Lower leg skin (tissue), 4 donors: ENCODE data around the gene MPZL2. TPM values are rescaled to one million over a fixed set of nuclear protein-coding genes. Genes with fewer than 3 reads are reported as not detected.

Source experiments
- DNase-seq, 2 donors: peaks; one replicate each; pipeline ENCODE4 v3.0.0-alpha.2; 2019; ENCODE audit warnings: low spot score in 2 of 2
- H3K4me3 ChIP-seq: fragments of 200-600 bp; sonication (generic); 2 replicates; pipeline ENCODE4 v1.5.1; 2017; ENCODE audit warnings: mild to moderate bottlenecking, low read depth; ENCODE audit not compliant: poor library complexity, severe bottlenecking
- POLR2A ChIP-seq, 2 donors: fragments of 450-650 bp; IDR thresholded peaks; one replicate each; pipeline ENCODE4 v1.6.1; 2016 to 2017; ENCODE audit warnings: antibody characterized with exemption in 2 of 2, mild to moderate bottlenecking in 1 of 2, moderate library complexity in 1 of 2
- WGBS, 2 donors: methylation state at CpG; one replicate each; pipeline ENCODE4 v1.1.5; 2018; 5-methylcytosine and 5-hydroxymethylcytosine counted together
- intact Hi-C: fragments of 100-400 bp; cut with DNase I; formaldehyde crosslinking; loops from one replicate; pipeline ENCODE4 v1.15.0; 2023; ENCODE audit warnings: low total_unique reads
- total RNA-seq, 4 donors: library from RNA; depleted of rRNA; stranded (reverse); fragments of >200 nt; gene quantifications; one replicate each; pipeline ENCODE4 v1.1.0, GENCODE V29; 2016
- TF ChIP-seq, protein P1 (sequence below), 3 donors: fragments of 450-650 bp; IDR thresholded peaks; one replicate each; pipeline ENCODE4 v1.5.1; 2016; ENCODE audit warnings: antibody characterized with exemption in 3 of 3, mild to moderate bottlenecking in 3 of 3, moderate library complexity in 2 of 3

The MPZL2 gene
- total RNA-seq, 4 donors from 2014 or later = 46.0 to 59.9 (median 53.5) TPM

DNA sequence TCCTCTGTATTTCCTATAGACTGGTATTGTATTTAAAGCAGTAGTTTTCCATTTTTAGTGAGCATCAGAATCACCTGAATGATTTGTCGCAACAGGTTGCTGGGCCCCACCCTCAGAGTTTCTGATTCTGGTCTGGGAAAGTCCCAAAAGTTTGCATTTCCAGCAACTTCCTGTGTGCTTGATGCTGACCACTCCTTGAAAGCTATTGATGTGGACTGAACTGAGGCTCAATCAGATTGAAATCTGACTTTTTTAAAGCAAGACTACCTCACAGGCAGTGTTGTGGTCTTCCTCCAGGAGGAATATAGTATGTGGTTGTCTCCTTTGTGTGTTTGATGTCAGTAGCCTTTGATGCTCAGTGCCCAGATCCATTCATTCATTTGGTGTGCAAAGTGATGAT, 17.2 kb upstream of the MPZL2 start:
- no peak for DNase-seq
- WGBS, 2 donors = 64 to 65% methylated on average over 1 of the region's 1 CpG
- TF ChIP-seq POLR2A (IDR thresholded peaks at IDR 0.05) = no peak
- TF ChIP-seq, protein P1, sequence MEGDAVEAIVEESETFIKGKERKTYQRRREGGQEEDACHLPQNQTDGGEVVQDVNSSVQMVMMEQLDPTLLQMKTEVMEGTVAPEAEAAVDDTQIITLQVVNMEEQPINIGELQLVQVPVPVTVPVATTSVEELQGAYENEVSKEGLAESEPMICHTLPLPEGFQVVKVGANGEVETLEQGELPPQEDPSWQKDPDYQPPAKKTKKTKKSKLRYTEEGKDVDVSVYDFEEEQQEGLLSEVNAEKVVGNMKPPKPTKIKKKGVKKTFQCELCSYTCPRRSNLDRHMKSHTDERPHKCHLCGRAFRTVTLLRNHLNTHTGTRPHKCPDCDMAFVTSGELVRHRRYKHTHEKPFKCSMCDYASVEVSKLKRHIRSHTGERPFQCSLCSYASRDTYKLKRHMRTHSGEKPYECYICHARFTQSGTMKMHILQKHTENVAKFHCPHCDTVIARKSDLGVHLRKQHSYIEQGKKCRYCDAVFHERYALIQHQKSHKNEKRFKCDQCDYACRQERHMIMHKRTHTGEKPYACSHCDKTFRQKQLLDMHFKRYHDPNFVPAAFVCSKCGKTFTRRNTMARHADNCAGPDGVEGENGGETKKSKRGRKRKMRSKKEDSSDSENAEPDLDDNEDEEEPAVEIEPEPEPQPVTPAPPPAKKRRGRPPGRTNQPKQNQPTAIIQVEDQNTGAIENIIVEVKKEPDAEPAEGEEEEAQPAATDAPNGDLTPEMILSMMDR (IDR thresholded peaks at IDR 0.05) = no peak
- intact Hi-C loops = no loop called here
- no peak overlapping the region for H3K4me3 ChIP-seq

DNA sequence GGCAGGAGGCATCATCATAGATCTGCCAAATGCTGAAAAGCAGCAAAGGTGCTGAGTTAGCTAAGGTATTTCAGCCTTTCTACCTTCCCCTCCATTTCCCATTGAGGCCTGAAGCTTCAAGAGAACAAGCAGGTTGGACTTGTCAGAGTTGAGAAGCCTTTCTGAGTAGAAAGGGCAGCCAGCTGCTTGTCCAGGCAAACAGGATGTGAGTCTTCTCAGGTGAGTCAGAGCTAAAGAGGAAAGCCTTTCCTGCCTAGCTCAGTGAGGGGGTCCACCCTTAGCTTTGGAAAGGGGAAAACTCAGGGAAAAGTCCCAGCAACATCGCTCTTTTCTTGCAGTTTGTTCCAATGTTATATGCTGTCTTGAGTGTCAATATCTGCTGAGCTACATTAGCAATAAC, 13.2 kb upstream of the MPZL2 start:
- no peak overlapping the region for H3K4me3 ChIP-seq
- no peak for DNase-seq
- 64 to 71% methylated on average over 1 of the region's 1 CpG for WGBS, 2 donors
- intact Hi-C loops = no loop called here
- no peak for TF ChIP-seq POLR2A (IDR thresholded peaks at IDR 0.05)
- TF ChIP-seq, protein P1 (IDR thresholded peaks at IDR 0.05) = no peak

DNA sequence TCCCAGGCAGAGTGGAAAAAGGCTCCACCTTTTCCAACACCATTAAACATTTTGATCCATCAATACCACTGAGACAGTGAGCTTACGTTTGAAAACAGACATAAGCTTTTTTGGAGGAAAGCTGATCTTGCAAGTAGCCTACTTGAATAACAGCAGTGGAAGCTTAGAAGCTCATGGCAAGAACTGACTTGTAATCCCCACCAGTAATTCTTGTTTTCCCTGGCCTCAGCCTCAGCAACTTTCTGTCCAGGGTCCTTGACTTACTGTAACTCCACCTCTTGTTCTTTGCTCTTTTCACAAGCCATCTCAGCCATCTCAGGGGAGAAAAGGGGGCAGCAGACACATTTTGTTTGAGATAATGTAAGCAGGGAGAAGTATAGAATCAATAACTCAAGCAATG, 12.3 kb upstream of the MPZL2 start:
- 43 to 45% methylated on average over 1 of the region's 1 CpG for WGBS, 2 donors
- no peak overlapping the region for H3K4me3 ChIP-seq
- intact Hi-C loops = no loop called here
- TF ChIP-seq, protein P1 (IDR thresholded peaks at IDR 0.05) = no peak
- TF ChIP-seq POLR2A (IDR thresholded peaks at IDR 0.05) = no peak
- DNase-seq = no peak

DNA sequence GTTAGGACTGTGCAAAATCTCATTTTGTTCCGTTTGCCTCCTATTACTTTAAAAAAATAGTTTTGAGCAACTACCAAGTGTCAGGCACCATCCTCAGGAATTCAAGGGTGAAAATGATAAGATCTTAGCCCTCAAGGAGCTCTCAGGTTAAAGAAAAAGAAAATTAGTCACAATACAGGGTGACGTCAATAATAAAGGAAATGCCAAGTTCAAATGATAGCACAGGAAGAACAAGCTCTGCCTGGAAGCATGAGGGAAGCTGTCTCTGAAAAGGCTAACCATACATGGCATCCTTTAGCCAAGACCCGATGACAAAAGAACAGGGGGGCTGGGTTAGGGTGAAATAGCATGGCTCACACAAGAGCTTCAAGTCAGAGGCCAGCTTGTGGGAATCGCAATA, 11.1 kb upstream of the MPZL2 start:
- no peak for DNase-seq
- H3K4me3 ChIP-seq = no peak overlapping the region
- TF ChIP-seq, protein P1 (IDR thresholded peaks at IDR 0.05) = no peak
- TF ChIP-seq POLR2A (IDR thresholded peaks at IDR 0.05) = no peak
- 35 to 38% methylated on average over 4 of the region's 4 CpGs for WGBS, 2 donors
- intact Hi-C loops = no loop called here

DNA sequence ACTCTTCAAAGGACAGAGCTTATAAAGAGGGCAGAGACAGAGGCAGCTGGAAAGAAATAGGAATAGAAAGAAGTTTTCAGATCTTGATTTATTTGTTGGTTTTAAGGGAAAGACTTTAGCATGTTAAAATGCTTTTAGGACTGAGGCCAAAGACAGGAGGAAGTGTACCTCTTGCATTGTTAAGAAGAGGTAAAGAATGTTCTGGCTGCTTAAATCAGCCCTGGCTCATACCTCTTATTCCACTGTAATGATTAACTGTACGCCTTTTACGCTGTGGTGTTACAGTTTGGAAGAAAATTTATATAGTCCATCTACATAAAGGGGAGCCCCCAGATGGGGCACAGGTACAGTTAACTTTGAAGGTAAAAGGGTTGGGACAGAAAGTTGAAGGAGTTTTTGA, 10.1 kb upstream of the MPZL2 start:
- WGBS, 2 donors = 56 to 60% methylated on average over 2 of the region's 2 CpGs
- TF ChIP-seq POLR2A (IDR thresholded peaks at IDR 0.05) = no peak
- TF ChIP-seq, protein P1 (IDR thresholded peaks at IDR 0.05) = no peak
- intact Hi-C loops = no loop called here
- H3K4me3 ChIP-seq = no peak overlapping the region
- DNase-seq = no peak

DNA sequence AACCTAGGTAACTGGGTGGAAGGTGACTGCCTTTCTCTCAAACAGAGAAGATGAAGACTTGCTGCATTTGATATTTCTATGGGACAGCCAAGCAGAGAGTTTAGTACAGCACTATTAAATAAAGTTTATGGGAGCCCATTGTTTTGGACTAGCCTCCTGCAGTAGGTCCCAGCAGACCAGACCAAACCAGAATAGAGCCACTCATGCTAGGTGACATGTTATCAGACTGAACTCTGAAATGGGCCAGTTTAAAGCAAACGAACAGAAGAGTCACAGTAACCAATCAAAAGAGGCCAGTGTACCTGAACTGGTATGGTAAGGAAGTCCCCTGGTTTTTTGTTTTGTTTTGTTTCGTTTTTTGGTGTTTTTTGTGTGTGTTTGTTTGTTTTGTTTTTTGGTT, 7.9 kb upstream of the MPZL2 start:
- no peak for DNase-seq
- intact Hi-C loops = no loop called here
- no peak overlapping the region for H3K4me3 ChIP-seq
- WGBS, 2 donors = 68 to 81% methylated on average over 2 of the region's 2 CpGs
- TF ChIP-seq POLR2A (IDR thresholded peaks at IDR 0.05) = no peak
- TF ChIP-seq, protein P1 (IDR thresholded peaks at IDR 0.05) = no peak
